Measurements from ENCODE around the gene MDN1.

The MDN1 gene

GRCh38 chr6:89680551-89680950, 139.0 kb downstream of the MDN1 start:
- H3K4me1 ChIP-seq (ENCODE audit: low read length): no peaks in the 10 kb centered on the region
- TF ChIP-seq EZH2phosphoT487 (IDR thresholded peaks at IDR 0.05; ENCODE audit: low read depth) (no peak), CTCF (IDR thresholded peaks at IDR 0.05; ENCODE audit: low read depth, low read length) (no peak)
- H3K9me3 ChIP-seq (ENCODE audit: insufficient read depth, low read length): no peaks in the 10 kb centered on the region
- H3K27me3 ChIP-seq (ENCODE audit: low read depth, low read length): no peaks in the 10 kb centered on the region
- H3K4me3 ChIP-seq (ENCODE audit: low read length): no peak overlapping the region
- no peak overlapping the region for H3K27ac ChIP-seq (ENCODE audit: low read length)
- no peak overlapping the region for H3K4me2 ChIP-seq (ENCODE audit: low read length)
- peaks cover 23% of the 10 kb centered on the region for H3K36me3 ChIP-seq (replicated peaks; ENCODE audit: low read depth, low read length)
- H3K9ac ChIP-seq (ENCODE audit: low read length): no peak overlapping the region
- no peaks in the 10 kb centered on the region for H4K20me1 ChIP-seq (ENCODE audit: insufficient read depth, low read length)
- H3K79me2 ChIP-seq (ENCODE audit: low read length): no peaks in the 10 kb centered on the region
- no peak overlapping the region for H2AFZ ChIP-seq (ENCODE audit: low read depth, low read length)

- Histone ChIP-seq H3K9me3 (ENCODE audit: insufficient read depth, low read length) (no peaks in the 10 kb centered on the region), H3K4me2 (ENCODE audit: low read length) (no peak overlapping the region), H3K4me1 (ENCODE audit: low read length) (no peaks in the 10 kb centered on the region), H2AFZ (ENCODE audit: low read depth, low read length) (no peak overlapping the region), H3K27ac (ENCODE audit: low read length) (no peak overlapping the region), H3K9ac (ENCODE audit: low read length) (no peak overlapping the region), H3K27me3 (ENCODE audit: low read depth, low read length) (no peaks in the 10 kb centered on the region), H4K20me1 (ENCODE audit: insufficient read depth, low read length) (no peaks in the 10 kb centered on the region), H3K79me2 (ENCODE audit: low read length) (no peaks in the 10 kb centered on the region), H3K36me3 (replicated peaks; ENCODE audit: low read depth, low read length) (peaks cover 24% of the 10 kb centered on the region), H3K4me3 (ENCODE audit: low read length) (no peak overlapping the region)
- no peak for TF ChIP-seq CTCF (IDR thresholded peaks at IDR 0.05; ENCODE audit: low read depth, low read length)
- TF ChIP-seq EZH2phosphoT487 (IDR thresholded peaks at IDR 0.05; ENCODE audit: low read depth): no peak
Measured at GRCh38 chr6:89680150-89680549, 139.4 kb downstream of the MDN1 start.

GRCh38 chr6:89679215-89680120, 140.1 kb downstream of the MDN1 start:
- TF ChIP-seq CTCF (IDR thresholded peaks at IDR 0.05; ENCODE audit: low read depth, low read length): no peak
- no peak for TF ChIP-seq EZH2phosphoT487 (IDR thresholded peaks at IDR 0.05; ENCODE audit: low read depth)
- H3K79me2 ChIP-seq (ENCODE audit: low read length): no peaks in the 10 kb centered on the region
- peaks cover 24% of the 10 kb centered on the region for H3K36me3 ChIP-seq (replicated peaks; ENCODE audit: low read depth, low read length)
- no peaks in the 10 kb centered on the region for H3K4me1 ChIP-seq (ENCODE audit: low read length)
- H3K27me3 ChIP-seq (ENCODE audit: low read depth, low read length): no peaks in the 10 kb centered on the region
- H3K4me2 ChIP-seq (ENCODE audit: low read length): no peak overlapping the region
- no peaks in the 10 kb centered on the region for H3K9me3 ChIP-seq (ENCODE audit: insufficient read depth, low read length)
- no peak overlapping the region for H2AFZ ChIP-seq (ENCODE audit: low read depth, low read length)
- H3K27ac ChIP-seq (ENCODE audit: low read length): no peak overlapping the region
- no peaks in the 10 kb centered on the region for H4K20me1 ChIP-seq (ENCODE audit: insufficient read depth, low read length)
- H3K9ac ChIP-seq (ENCODE audit: low read length): no peak overlapping the region
- H3K4me3 ChIP-seq (ENCODE audit: low read length): no peak overlapping the region

GRCh38 chr6:89678531-89678930, 141.1 kb downstream of the MDN1 start:
- no peak overlapping the region for H3K27ac ChIP-seq (ENCODE audit: low read length)
- no peaks in the 10 kb centered on the region for H3K9me3 ChIP-seq (ENCODE audit: insufficient read depth, low read length)
- no peak overlapping the region for H3K4me2 ChIP-seq (ENCODE audit: low read length)
- no peak for TF ChIP-seq CTCF (IDR thresholded peaks at IDR 0.05; ENCODE audit: low read depth, low read length)
- TF ChIP-seq EZH2phosphoT487 (IDR thresholded peaks at IDR 0.05; ENCODE audit: low read depth): no peak
- no peak overlapping the region for H3K4me3 ChIP-seq (ENCODE audit: low read length)
- no peaks in the 10 kb centered on the region for H3K27me3 ChIP-seq (ENCODE audit: low read depth, low read length)
- no peaks in the 10 kb centered on the region for H3K4me1 ChIP-seq (ENCODE audit: low read length)
- H4K20me1 ChIP-seq (ENCODE audit: insufficient read depth, low read length): no peaks in the 10 kb centered on the region
- H3K9ac ChIP-seq (ENCODE audit: low read length): no peak overlapping the region
- no peaks in the 10 kb centered on the region for H3K79me2 ChIP-seq (ENCODE audit: low read length)
- H3K36me3 ChIP-seq (replicated peaks; ENCODE audit: low read depth, low read length): peaks cover 23% of the 10 kb centered on the region
- H2AFZ ChIP-seq (ENCODE audit: low read depth, low read length): no peak overlapping the region

Measured in OCI-LY3 (cell line).